ENCODE results near the gene MBD5. TPM values are rescaled to one million over a fixed set of nuclear protein-coding genes. Genes with fewer than 3 reads are reported as not detected.

The MBD5 gene
- 25.0 and 25.4 TPM in 2 replicates for total RNA-seq

DNA sequence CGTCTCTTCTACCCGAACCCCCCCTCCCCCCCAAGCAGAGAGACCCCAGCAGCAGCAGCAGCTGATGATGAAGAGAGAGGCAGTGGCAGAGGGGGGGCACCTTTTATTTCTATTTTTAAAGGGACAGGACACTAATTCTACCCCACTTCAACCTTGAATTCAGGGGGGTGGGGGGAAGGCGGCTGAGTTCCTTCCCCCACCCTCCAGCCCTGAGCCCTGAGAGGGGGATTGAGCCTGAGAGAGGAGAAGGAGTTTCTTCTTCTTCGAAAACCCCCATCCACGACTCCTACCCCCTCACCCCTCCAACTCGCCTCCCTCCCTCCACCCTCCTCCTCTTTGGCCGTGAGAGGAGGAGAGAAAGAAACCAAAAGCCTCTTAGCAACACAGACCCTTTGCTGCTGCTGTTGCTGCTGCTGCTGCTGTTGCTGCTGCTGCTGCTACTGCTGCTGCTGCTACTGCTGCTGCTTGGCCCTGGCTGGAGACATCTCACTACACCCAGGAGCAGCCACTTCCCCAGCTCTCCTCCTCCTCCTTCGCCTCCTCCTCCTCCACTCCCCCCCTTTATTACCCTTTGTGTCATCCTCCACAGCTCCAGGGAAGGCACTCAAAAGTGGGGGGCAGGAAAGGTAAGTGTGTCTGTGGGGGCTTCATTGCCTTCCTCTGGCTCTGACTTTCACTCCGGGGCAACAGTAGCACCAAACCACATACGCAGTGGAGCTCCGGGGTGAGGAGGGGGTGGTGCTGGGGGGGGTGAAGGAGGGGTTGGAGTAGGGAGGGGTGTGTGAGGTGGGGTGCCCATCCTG is at the start of gene MBD5:
TSS of gene MBD5 (plus strand) at position 33 of the 803 bp plus-strand sequence.

DNA sequence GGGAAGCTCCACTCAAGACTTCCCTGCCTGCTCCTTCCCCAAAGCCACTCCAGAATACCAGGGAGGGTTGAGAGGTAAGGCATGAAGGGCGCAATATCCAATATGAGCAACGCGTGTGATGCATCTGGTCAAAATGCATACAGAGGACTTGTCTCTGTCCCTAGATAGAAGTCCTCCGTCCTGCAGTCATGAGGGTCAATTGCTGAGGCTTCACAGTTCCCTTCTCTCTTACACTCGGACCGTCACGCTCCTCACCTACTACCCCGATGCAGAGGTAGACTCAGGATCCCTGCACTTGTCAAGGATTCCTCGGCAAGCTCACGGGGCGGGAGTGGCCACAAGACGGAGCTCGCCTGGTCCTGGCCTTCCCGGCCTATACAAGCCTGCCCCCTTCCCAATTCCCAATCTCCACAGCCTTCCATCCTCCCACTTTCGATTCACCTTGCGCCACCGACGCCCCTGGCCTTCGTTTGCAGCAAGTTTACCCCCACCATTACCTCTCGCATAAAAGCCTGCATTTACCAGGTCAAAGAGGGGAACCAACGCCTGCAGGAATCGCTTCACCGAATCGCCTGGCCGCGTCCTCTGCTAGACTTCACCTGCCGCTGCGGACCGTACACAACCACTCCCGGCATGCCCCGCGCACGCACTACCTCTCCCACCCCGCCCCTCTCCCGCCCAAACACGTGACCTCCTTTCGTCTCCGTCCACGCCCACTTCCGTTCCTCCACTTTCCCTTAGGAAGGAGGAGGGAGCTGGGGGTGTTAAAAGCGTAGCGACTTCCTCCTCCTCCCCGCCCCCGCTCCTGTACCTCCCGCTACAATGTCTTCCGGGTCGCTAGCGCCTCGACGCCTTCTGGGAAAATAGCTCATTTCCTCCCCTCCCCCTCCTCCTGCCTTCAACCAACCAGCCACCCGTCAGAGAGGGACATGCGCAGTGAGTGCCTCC is 506 bp upstream of the MBD5 start, which contains the start of gene ORC4:
TSS of gene ORC4 (minus strand) at position 627 of the 948 bp plus-strand sequence. CDS start 44,779 bp downstream, outside the sequence.

Small RNAs within 50 kb of the gene (small RNA-seq; reads per million reads assigned to genes)
- not detected for gene RF00554

Other genes starting within 250 kb of the MBD5 start
- 20.9 and 21.9 TPM in 2 replicates for gene ACVR2A, start 176.1 kb upstream of the MBD5 start, total RNA-seq
- 18.0 and 20.2 TPM in 2 replicates for gene ORC4, start 354 bp upstream of the MBD5 start, total RNA-seq

Data from subcutaneous preadipocyte (primary cell).